Neural cell (in vitro differentiated cells): ENCODE measurements around the gene ABAT.

Source experiments
- EP300 ChIP-seq: fragments of 450-650 bp; conservative IDR thresholded peaks from 2 replicates; pipeline ENCODE4 v1.6.1; 2014; ENCODE audit warnings: antibody characterized with exemption, mild to moderate bottlenecking, moderate library complexity; ENCODE audit not compliant: poor library complexity, severe bottlenecking
- POLR2AphosphoS5 ChIP-seq: IDR thresholded peaks from 2 replicates; pipeline ENCODE4 v1.6.1; 2012
- SMC3 ChIP-seq: fragments of 450-650 bp; conservative IDR thresholded peaks from 2 replicates; pipeline ENCODE4 v1.6.1; 2014; ENCODE audit warnings: antibody characterized with exemption, mild to moderate bottlenecking, moderate library complexity; ENCODE audit not compliant: poor library complexity
- TAF1 ChIP-seq: IDR thresholded peaks from 2 replicates; pipeline ENCODE4 v1.6.1; 2012; ENCODE audit warnings: low read depth
- TF ChIP-seq, protein P1 (sequence below): fragments of 450-650 bp; IDR thresholded peaks from 2 replicates; pipeline ENCODE4 v1.5.1; 2014; ENCODE audit warnings: antibody characterized with exemption, mild to moderate bottlenecking, moderate library complexity; ENCODE audit not compliant: poor library complexity, severe bottlenecking
- TF ChIP-seq, protein P2 (sequence below): IDR thresholded peaks from 2 replicates; pipeline ENCODE4 v1.6.1; 2012; ENCODE audit warnings: borderline replicate concordance

DNA sequence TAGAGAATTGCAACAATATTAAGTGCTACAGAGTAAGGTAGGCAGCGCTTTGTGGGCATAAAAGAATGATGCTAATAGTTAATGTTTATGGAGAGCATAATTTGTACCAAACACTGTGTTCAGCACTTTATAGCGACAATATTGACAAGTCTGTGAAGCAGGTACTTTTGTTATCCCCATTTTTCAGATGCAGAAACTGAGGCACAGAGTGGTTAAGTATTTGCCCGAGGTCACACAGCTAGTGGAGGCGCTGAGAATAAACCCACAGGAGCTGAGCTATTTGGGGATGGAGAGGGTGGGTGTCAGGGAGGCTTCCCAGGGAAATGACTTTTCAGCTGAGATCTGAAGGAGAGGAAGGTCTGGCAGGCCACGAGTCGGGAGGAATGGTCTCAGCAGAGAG lies 83.6 kb downstream of the ABAT start:
- TF ChIP-seq TAF1: no peak
- no peak for TF ChIP-seq EP300
- TF ChIP-seq SMC3: no peak
- TF ChIP-seq, protein P1, sequence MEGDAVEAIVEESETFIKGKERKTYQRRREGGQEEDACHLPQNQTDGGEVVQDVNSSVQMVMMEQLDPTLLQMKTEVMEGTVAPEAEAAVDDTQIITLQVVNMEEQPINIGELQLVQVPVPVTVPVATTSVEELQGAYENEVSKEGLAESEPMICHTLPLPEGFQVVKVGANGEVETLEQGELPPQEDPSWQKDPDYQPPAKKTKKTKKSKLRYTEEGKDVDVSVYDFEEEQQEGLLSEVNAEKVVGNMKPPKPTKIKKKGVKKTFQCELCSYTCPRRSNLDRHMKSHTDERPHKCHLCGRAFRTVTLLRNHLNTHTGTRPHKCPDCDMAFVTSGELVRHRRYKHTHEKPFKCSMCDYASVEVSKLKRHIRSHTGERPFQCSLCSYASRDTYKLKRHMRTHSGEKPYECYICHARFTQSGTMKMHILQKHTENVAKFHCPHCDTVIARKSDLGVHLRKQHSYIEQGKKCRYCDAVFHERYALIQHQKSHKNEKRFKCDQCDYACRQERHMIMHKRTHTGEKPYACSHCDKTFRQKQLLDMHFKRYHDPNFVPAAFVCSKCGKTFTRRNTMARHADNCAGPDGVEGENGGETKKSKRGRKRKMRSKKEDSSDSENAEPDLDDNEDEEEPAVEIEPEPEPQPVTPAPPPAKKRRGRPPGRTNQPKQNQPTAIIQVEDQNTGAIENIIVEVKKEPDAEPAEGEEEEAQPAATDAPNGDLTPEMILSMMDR: no peak
- TF ChIP-seq, protein P2, sequence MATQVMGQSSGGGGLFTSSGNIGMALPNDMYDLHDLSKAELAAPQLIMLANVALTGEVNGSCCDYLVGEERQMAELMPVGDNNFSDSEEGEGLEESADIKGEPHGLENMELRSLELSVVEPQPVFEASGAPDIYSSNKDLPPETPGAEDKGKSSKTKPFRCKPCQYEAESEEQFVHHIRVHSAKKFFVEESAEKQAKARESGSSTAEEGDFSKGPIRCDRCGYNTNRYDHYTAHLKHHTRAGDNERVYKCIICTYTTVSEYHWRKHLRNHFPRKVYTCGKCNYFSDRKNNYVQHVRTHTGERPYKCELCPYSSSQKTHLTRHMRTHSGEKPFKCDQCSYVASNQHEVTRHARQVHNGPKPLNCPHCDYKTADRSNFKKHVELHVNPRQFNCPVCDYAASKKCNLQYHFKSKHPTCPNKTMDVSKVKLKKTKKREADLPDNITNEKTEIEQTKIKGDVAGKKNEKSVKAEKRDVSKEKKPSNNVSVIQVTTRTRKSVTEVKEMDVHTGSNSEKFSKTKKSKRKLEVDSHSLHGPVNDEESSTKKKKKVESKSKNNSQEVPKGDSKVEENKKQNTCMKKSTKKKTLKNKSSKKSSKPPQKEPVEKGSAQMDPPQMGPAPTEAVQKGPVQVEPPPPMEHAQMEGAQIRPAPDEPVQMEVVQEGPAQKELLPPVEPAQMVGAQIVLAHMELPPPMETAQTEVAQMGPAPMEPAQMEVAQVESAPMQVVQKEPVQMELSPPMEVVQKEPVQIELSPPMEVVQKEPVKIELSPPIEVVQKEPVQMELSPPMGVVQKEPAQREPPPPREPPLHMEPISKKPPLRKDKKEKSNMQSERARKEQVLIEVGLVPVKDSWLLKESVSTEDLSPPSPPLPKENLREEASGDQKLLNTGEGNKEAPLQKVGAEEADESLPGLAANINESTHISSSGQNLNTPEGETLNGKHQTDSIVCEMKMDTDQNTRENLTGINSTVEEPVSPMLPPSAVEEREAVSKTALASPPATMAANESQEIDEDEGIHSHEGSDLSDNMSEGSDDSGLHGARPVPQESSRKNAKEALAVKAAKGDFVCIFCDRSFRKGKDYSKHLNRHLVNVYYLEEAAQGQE: no peak
- TF ChIP-seq POLR2AphosphoS5: no peak
